Thoracic aorta (tissue), 2 donors: ENCODE results near the gene TRAF4. TPM values are rescaled to one million over a fixed set of nuclear protein-coding genes. Genes with fewer than 3 reads are reported as not detected.

Experiments used
- ATAC-seq: fragments of 150-250 bp; one replicate; pipeline ENCODE4 v1.8.0; 2017; ENCODE audit warnings: low read depth; ENCODE audit not compliant: insufficient number of reproducible peaks, low FRiP score
- DNase-seq: peaks from one replicate; pipeline ENCODE4 v3.0.0-alpha.2; 2020; ENCODE audit warnings: low spot score
- H3K27ac ChIP-seq, 2 donors: fragments of 200-600 bp; sonication (generic); 1 replicate in 1 of 2; 2 replicates in 1 of 2; pipeline ENCODE4 v1.5.1; 2016; ENCODE audit warnings: mild to moderate bottlenecking in 2 of 2, moderate library complexity in 2 of 2
- H3K27me3 ChIP-seq: fragments of 200-600 bp; sonication (generic); replicated peaks from 2 replicates; pipeline ENCODE4 v1.6.0; 2016; ENCODE audit warnings: mild to moderate bottlenecking; ENCODE audit not compliant: insufficient read depth
- H3K36me3 ChIP-seq: fragments of 200-600 bp; sonication (generic); one replicate; pipeline ENCODE4 v1.5.1; 2016
- H3K4me1 ChIP-seq, 2 donors: fragments of 200-600 bp; sonication (generic); 1 replicate in 1 of 2; 2 replicates in 1 of 2; pipeline versions ENCODE4 v1.5.1 to v1.6.0; 2016; ENCODE audit warnings: low read depth in 2 of 2, mild to moderate bottlenecking in 1 of 2; ENCODE audit not compliant: control insufficient read depth in 1 of 2
- H3K4me3 ChIP-seq: fragments of 200-600 bp; sonication (generic); 2 replicates; pipeline ENCODE4 v1.5.1; 2016; ENCODE audit warnings: mild to moderate bottlenecking
- H3K9me3 ChIP-seq: fragments of 200-600 bp; sonication (generic); 2 replicates; pipeline ENCODE4 v1.5.1; 2016
- total RNA-seq, 2 donors: library from RNA; depleted of rRNA; stranded (reverse); fragments of >200 nt; gene quantifications; one replicate each; pipeline versions ENCODE4 v1.1.0 to v1.2.3, GENCODE V29; 2016
- TF ChIP-seq, protein P1 (sequence below): fragments of 200-600 bp; sonication (generic); IDR thresholded peaks from one replicate; pipeline ENCODE4 v1.5.1; 2019; ENCODE audit warnings: antibody characterized with exemption

TRAF4 gene
- total RNA-seq, 2 donors from 2014 or later = 9.9 to 22.4 TPM

DNA sequence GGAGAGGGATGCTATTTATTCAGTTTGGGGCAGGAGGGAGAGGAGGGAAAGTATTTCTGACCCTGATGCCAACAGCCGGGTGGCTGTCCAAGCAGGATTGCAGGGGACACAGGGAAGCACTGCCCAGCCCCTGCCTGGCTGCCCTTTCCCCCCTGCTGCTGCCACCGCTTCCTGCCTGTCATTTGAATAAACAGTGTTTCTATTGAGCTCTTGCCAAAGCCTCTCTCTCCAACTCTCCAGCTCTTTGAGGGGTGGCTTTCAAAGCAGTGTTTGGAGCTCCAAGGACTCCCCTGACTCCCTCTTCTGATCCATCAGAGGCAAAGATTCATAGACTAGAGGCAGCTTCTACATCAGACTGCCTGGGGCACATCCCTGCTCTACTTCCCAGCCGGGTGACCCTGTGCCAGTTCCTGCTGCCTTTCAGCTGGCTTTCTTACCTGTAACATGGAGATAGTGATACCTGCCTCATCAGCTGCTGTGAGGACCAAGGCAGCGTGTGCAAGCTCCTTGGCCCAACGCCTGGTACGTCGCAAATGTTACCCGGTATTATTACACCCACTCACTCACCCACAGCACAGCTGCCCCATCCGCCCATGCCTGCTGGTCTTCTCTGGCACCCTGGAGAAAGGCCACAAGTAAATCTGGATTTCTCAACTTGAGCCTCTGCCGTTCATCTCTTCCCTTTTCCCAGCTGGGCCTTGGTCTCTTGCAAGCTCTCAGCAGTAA lies 41.6 kb upstream of the TRAF4 start:
- Histone ChIP-seq H3K36me3 (peaks cover 56% of the 10 kb centered on the region), H3K4me1 (no peaks in the 10 kb centered on the region)

DNA sequence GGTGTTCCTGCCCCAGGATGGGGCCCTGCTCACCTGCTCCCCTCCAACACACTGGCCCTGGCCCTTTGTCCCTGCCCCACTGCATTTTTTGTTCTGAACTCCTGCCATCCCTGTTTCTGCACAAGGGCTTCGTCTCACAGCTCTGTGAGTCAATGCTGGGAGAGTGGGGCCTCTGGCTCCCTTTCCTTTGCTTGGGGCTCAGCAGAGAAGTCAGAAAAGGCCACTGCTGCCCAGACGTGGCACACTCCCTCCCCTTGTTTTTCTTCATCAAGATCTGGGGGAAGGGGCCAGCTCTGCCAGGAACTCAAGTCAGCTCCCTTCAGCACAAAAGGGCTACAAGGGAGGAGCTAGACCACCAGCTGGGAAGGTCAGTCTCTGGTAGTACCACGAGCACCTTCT lies 41.1 kb upstream of the TRAF4 start:
- Histone ChIP-seq H3K36me3 (peaks cover 50% of the 10 kb centered on the region), H3K27me3 (no peaks in the 10 kb centered on the region), H3K4me3 (no peak overlapping the region), H3K9me3 (no peaks in the 10 kb centered on the region), H3K27ac (no peak overlapping the region), H3K4me1 (no peaks in the 10 kb centered on the region)
- no peak for DNase-seq
- TF ChIP-seq, protein P1, sequence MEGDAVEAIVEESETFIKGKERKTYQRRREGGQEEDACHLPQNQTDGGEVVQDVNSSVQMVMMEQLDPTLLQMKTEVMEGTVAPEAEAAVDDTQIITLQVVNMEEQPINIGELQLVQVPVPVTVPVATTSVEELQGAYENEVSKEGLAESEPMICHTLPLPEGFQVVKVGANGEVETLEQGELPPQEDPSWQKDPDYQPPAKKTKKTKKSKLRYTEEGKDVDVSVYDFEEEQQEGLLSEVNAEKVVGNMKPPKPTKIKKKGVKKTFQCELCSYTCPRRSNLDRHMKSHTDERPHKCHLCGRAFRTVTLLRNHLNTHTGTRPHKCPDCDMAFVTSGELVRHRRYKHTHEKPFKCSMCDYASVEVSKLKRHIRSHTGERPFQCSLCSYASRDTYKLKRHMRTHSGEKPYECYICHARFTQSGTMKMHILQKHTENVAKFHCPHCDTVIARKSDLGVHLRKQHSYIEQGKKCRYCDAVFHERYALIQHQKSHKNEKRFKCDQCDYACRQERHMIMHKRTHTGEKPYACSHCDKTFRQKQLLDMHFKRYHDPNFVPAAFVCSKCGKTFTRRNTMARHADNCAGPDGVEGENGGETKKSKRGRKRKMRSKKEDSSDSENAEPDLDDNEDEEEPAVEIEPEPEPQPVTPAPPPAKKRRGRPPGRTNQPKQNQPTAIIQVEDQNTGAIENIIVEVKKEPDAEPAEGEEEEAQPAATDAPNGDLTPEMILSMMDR = no peak
- no peak for ATAC-seq

More for the DNA sequence above, 41.6 kb upstream of the TRAF4 start:
- Histone ChIP-seq H3K27ac (no peak overlapping the region), H3K9me3 (no peaks in the 10 kb centered on the region), H3K27me3 (no peaks in the 10 kb centered on the region), H3K4me3 (no peak overlapping the region)
- TF ChIP-seq, protein P1 = no peak
- ATAC-seq (no peak), DNase-seq (no peak)

DNA sequence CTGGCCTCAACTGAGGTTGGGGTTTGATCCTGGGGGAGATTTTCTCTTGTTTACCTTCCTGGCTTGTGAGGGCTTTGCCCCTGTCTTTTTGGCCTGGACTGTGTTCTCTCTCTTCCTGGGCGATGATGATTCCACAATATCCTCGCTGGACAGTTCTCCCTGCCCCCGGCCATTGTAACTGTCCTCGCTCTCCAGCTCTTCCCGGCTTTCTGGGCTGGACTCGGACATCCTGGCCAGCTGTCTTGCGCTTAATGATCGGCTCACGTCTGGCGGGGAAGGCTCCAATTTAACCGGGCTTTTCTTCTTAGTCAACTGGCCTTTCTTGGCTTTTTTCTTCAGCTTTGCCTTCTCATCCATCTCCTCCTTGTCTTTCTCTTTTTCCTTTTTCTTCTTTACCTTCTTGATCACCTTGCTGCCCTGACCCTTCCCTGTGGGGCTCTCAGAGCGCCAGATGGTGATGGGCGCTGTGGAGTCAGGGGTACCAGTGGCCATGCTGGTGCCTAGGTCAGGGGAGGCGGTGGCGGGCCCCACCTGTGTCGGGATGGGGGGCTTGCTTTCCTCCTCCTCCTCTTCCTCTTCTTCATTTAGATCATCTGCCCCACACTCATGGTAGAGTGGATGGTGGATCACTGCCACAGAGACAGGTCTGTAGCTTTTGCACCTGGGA lies 40.1 kb upstream of the TRAF4 start:
- TF ChIP-seq, protein P1 = no peak
- Histone ChIP-seq H3K4me1 (no peaks in the 10 kb centered on the region), H3K9me3 (no peaks in the 10 kb centered on the region), H3K27ac (no peak overlapping the region), H3K4me3 (no peak overlapping the region), H3K36me3 (peaks cover 41% of the 10 kb centered on the region), H3K27me3 (no peaks in the 10 kb centered on the region)
- ATAC-seq (no peak), DNase-seq (no peak)

DNA sequence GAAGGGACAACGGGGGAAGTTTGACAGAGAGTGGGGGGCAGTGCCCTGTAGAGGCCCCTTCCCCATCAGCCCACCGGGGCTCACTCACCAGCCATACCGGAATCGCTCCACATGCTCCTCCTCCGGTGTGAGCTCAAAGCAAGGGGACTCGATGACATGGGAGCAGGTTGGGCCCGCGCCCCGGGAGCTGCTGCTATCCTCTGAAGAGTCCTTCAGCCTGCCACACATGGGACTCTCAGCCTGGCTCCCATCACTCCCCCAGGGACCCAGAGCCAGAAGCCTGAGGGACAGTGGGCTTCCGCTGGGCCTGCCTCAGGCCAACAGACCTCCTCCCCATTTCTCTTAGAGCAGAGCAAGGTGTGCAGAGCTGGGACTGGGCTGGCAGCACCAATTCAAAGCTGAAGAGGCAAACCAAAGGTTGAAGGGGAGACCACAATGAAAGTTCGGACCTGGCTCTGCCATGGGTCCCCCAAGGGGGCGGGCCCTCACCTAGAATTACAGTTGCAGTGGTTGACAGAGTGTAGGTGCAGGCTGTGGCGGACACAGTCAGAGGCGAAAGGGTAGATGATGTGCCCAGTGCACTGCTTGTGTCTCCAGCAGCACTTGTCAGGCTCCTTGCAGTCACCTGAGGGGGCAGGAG lies 39.5 kb upstream of the TRAF4 start:
- Histone ChIP-seq H3K27ac (no peak overlapping the region), H3K36me3 (peaks cover 34% of the 10 kb centered on the region), H3K9me3 (no peaks in the 10 kb centered on the region), H3K4me1 (no peaks in the 10 kb centered on the region), H3K4me3 (no peak overlapping the region), H3K27me3 (no peaks in the 10 kb centered on the region)
- TF ChIP-seq, protein P1 = no peak
- no peak for ATAC-seq
- no peak for DNase-seq

DNA sequence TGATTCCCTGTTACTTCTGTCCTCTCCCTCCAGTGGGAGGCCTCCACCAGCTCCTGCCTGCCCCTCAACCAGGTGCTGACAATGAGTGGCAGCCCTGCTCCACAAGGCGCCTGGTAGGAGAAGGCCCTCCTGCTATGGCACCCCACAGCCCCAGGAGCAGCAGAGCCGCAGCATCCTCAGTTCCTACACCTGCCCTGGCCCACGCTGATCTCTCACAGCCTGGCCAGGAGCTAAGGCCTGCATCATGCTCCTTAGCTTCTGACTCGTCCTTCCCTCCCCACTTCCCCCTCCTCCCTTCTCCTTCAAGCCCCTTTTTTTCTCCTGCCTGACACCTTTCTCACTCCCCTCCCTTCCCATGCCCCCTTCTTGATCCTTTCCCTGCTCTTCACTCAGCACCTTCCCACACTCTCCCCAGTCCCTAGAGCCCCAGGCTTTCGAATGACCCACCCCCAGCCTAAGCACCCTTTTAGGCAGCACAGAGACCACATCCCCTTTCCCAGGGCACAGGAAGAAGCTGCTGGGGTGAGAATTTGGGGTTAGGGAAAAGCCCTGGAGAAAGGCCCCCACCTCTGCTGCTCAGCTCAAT lies 38.6 kb upstream of the TRAF4 start:
- Histone ChIP-seq H3K27me3 (no peaks in the 10 kb centered on the region), H3K9me3 (no peaks in the 10 kb centered on the region), H3K27ac (no peak overlapping the region), H3K4me3 (no peak overlapping the region), H3K4me1 (peaks cover 3 to 5% of the 10 kb centered on the region in 2 donors), H3K36me3 (peaks cover 26% of the 10 kb centered on the region)
- ATAC-seq (no peak), DNase-seq (no peak)
- TF ChIP-seq, protein P1 = no peak
